ENCODE measurements around the gene SVOP.
"Not testable (repeated sequence)": the region's sequence is repeated elsewhere in the genome, so short reads cannot be mapped to it uniquely, and the experiment has no call there.

The SVOP gene

DNA sequence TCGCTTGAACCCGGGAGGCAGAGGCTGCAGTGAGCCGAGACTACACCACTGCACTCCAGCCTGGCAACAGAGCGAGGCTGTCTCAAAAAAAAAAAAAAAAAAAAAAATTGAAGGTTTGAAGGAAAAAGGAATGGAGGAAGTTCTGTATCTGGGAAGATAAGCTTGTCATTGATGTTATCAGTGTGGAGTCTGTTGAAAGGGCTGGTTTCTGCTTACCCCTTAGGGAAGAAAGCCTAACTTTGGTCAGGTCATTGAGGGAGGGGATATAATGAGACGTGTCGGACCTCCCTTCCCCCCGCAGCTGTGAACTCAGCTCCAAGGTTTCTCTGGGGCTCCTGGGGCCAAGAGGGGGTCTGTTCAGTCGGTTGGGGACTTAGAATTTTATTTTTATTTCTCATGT, 124.5 kb downstream of the SVOP start:
- FAIRE-seq (no peak), DNase-seq (ENCODE audit: insufficient read length, low spot score) (no peak)

DNA sequence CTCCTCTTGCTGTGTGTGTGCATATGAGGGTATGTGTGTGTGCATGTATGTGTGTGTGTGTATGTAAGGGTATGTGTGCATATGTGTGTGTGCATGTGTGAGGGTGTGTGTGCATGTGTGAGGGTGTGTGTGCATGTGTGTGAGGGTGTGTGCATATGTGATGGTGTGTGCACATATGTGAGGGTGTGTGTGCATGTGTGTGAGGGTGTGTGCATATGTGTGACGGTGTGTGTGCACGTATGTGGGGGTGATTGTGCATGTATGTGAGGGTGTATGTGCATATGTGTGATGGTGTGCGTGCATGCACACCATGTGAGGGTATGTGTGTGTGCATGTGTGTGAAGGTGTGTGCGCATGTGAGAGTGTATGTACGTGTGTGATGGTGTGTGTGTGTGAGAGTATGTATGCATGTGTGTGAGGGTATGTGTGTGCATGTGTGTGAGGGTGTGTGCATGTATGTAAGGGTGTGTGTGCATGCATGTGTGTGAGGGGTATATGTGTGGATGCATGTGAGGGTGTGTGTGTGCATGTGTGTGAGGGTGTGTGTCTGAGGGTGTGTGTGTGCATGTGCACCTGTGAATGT, 125.6 kb downstream of the SVOP start:
- FAIRE-seq (no peak), DNase-seq (ENCODE audit: insufficient read length, low spot score) (no peak)

DNA sequence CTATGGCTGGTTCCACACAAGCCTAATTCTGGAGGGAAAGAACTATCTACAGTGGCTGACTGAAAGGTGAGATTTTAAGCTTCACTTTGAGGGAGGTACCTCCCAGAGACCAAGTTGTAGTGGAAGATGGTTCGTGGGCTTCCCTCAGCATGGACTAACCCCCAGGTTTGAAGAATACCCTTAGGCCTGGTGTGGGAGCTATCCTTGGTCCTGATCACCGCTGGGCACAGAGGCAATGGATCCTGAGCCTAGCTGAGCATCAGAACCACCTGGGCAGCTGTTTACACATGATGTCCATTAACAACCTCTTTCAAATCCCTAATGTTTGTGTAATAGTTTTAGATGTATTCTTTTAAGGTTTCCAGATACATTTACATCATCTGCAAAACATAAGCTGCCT, 130.7 kb downstream of the SVOP start:
- DNase-seq (ENCODE audit: insufficient read length, low spot score): no peak
- FAIRE-seq: no peak

DNA sequence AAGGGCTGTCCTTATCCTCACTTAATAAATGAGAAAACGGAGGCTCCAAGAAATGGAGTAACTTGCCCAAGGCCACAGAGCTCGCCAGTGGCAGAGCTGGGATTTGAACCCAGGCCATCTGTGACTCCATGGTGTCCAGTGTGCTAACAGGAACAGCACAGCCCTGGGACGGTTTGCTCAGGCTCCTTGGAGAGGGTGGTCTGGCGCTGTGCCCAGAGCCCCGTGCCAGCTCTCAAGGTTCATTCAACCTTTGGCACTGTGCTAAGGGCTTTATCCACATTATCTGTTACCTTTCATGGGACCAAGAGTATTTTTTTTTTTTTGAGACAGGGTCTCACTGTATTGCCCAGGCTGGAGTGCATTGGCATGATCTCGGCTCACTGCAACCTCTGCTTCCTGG, 132.8 kb downstream of the SVOP start:
- FAIRE-seq: no peak

DNA sequence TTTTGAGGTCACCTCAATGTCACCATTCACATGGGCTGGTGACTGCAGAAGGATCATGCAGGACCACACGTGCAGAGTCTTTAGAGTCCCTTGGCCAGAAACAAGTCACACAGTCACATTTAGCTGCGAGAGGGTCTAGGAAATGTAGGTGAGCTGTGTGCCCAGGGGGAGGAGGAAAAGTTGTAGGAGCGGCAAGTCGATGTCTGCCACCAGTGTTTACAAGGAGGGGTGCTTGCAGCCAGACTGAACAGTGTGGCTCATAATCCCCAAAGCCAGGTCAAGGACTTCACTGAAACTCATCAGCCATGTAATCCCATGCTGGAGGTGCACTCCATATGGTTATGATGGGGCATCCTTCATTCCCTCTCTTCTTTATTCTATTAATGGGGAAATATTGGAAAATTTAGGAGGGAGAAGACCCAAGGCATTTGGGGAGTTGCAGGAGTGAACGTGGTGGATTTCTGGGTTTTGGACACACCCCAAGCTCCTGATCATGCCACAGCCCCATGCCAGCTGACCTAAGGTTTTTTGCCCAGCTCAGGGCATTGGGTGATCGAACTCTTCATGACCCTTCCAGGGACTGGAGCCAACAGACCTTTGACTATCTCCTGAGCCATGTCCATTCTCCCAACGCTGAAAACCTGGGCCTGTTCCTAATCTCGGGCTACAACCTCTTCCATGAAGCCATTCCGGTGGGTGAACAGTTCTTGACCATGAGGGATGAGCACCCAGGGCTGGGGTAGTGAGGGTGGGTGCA, 133.8 kb downstream of the SVOP start:
- no peak for DNase-seq (ENCODE audit: insufficient read length, low spot score)

More for the DNA sequence above, 132.8 kb downstream of the SVOP start:
- DNase-seq (ENCODE audit: insufficient read length, low spot score): no peak

DNA sequence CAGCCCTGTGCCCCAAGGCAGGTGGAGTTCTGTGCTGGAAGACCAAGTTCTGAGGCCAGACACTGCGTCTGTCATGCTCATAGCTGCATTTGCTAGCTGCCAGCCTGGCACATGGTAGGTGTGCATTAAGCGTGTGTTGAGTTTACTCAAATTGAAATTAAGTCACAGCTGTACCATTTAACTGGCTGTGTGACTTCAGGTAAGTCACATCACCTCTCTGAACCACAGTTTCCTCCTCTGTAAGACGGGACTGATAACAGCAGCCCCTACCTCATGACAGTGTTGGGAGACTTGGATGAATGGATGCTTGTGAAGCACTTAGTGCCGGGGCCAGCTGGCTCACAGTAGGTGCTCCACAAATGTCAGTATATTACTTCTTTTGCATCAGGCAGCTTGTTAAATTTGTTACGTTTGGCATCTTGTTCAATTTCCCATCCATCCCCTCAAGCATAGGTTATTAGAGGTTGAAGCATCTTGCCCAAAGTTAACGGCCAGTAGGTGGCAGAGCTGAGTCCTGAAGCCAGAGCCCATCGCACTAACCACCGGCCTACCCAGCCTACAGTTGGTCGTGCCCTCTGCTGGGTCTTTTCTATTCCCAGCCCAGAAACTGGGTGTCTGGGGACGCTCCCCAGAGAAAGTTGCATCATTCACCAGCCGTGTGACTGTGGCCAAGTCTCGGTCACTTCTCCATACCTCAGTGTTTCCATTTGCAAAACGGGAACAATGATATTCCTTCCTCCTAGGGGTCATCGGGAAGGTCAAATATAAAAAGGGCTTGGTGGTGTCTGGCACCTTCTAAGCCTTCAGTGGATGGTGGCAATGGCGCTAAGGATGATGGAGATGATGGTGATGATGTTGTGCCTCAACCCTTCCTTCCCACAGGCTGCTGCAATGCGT, 136.5 kb downstream of the SVOP start:
- DNase-seq (ENCODE audit: insufficient read length, low spot score) (peak; percentile 56), FAIRE-seq (peak; percentile 92)

More for the DNA sequence above, 133.8 kb downstream of the SVOP start:
- FAIRE-seq: no peak

DNA sequence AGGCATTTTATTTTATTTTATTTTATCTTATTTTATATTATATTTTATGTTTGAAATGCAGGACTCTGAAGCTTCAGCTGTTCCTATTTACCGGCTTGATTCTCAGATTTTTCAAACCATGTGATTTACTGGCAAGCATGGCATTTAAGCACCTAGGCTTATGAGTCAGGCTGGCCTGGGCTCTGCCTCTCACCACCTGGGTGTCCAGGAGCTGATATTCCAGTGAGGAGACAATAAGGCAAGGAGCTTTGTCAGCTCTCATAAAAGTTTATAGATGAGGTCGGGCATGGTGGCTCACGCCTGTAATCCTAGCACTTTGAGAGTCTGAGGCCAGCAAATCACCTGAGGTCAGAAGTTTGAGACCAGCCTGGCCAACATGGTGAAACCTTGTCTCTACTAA, 138.9 kb downstream of the SVOP start:
- FAIRE-seq: no peak

DNA sequence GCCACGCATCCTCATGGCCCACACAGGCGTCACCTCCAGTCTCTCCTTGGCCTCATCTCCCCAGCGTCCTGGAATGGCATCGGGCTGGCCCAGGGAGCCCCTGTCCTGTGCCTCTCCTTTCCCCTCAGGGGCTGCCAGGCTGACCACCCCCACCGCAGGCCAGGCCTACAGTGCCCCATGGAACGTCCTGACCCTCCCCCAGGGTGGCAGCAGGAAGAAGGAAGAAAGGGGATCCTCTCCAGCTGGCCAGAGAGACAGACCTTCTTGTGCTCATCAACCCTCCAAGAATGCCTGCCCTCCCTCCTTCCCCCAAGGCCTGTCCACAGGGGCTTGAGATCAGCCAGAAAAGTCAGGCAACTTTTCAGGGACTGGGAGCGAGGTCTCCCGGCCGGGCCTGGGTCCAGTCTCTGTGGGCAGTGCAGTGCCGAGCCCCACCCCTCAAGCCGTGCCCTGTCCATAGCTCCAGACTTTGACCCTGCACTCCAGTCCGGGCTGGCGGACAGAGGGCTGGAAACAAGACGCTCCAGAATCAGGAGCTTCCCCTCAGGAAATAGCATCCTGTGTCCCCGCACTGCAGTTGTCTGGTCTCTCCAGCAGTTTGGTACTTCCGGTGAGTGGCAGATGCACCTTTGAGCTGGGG, 141.1 kb downstream of the SVOP start, which contains the start of gene DAO:
Gene DAO, plus strand, starts transcription at position 478 of the 640 bp plus-strand sequence. CDS start 4,915 bp downstream, outside the sequence.
- no peak for FAIRE-seq
- no peak for DNase-seq (ENCODE audit: insufficient read length, low spot score)

More for the DNA sequence above, 138.9 kb downstream of the SVOP start:
- no peak for DNase-seq (ENCODE audit: insufficient read length, low spot score)

DNA sequence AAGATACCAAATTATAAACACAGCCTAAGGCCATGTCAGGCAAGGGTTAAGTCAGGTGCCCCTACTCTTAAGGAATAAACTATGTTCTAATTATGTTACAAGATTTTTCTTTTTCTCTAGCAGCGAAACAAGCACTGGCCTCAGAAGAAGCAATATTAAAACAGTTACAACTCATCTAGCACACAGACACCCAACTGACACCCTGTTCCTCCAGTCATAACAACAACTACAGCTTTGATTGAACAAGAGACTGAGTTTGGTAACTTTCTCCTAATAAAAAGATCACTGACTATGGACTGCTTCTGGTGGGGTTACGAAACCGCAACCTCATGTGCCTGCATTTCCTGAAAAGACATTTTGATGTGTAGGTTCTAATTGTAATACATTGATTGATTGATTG, 144.3 kb downstream of the SVOP start:
- no peak for FAIRE-seq
- DNase-seq (ENCODE audit: insufficient read length, low spot score): no peak

DNA sequence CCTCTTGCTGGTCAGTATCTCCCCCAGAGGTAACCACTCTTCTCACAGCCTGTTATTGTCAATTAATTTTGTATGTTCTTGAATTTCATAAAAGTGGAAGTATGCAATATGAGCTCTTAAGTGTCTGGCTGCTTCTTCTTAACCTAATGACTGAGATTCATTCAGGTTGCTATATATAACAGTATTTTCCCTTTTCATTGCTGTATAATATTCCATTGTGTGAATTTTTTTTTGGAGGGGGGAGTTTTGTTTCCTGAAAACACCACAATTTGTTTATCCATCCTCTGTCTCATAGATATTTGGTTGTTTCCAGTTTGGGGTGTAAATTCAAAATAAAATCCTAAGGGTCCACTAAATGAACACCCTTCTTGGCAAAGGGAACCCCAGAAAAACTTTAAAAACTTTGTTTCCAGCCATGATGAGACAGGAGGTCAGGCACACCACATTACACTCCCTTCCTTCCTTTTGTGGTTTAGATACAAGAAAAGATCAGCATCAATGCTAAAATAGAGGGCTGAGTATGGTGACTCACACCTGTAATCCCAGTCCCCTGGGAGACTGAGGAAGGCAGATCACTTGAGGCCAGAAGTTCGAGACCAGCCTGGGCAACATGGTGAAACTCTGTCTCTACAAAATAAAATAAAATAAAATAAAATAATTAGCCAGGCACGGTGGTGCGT, 145.0 kb downstream of the SVOP start:
- FAIRE-seq: no peak

DNA sequence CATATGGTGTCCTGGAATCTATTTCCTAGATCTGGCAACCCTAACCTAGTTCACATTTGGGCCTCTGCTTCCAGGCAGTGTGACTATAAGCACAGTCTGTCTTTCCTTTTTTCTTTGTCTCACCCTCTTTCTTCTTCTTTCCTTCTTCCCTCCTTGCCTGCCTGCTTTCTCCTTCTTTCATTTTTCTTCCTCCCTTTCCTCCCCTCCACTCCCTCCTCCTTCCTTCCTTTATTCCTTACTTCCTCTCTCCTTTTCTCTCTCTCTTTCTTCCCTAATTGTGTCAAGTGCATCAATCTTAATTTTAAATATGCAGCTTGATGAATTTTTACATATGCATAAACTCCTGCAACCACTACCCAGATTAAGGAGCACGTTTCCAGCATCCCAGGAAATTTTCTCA, 145.6 kb downstream of the SVOP start:
- FAIRE-seq (no peak), DNase-seq (ENCODE audit: insufficient read length, low spot score) (no peak)

More for the DNA sequence above, 145.0 kb downstream of the SVOP start:
- DNase-seq (ENCODE audit: insufficient read length, low spot score): no peak

DNA sequence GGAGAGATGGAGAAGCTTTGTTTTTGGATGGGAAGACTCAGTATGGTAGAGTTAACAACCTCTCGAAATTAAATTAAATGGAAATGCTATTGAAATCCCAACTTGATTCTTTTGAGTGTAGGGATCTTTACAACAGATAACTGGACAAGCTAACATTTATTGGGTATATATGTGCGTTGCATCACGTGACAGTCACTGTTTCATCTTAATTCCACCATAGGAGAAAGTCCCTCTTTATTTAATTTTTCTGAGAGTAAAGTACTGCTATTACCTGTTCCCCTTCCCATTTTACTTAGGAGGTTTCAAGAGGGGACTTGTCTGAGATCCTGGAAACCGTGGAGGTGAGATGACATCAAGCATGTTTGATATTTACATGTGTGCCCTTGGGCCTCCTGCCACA, 152.1 kb downstream of the SVOP start:
- FAIRE-seq: no peak
- no peak for DNase-seq (ENCODE audit: insufficient read length, low spot score)

DNA sequence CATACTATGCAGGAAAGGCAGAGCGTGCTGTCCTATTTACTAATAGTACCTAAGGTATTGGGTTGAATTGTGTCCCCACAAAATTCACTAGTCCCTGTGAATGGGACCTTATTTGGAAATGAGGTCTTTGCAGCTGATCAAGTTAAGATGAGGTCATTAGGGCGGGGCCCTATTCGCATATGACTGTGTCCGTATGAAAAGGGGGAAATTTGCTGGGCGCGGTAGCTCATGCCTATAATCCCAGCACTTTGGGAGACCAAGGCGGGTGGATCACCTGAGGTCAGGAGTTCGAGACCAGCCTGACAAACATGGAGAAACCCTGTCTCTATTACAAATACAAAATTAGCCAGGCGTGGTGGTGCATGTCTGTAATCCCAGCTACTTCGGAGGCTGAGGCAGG, 154.8 kb downstream of the SVOP start:
- DNase-seq (ENCODE audit: insufficient read length, low spot score); FAIRE-seq: not testable (repeated sequence)

DNA sequence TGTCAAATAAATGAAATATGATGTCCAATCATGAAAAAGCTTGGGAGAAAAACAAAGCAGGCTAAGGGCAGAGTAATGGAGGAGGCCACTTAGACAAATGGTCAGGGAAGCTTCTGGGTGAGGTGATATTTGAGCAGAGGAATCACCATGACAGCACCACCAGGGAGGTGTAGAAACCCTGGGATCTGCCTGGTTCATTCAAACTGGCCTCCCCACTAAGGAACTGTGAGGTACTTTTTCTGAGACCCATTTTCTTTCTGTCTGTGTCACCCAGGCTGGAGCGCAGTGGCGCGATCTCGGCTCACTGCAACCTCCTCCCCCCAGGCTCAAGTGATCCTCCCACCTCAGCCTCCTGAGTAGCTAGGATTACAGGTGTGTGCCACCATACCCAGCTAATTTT, 155.7 kb downstream of the SVOP start:
- FAIRE-seq: no peak
- DNase-seq (ENCODE audit: insufficient read length, low spot score): no peak

DNA sequence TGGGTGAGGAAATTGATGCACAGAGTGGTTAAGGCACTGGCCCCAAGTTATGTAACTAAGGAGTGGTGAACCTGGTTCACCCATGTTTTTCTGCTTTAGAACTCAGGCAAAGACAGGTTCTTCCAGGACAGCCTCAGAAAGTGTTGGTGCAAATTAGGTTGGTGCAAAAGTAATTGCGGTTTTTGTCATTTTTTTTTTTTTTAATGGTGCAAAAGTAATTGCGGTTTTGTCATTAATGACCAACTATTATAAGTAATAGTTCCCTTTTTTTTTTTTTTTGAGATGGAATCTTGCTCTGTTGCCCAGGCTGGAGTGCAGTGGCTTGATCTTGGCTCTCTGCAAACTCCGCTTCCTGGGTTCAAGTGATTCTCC, 158.3 kb downstream of the SVOP start:
- FAIRE-seq (no peak), DNase-seq (ENCODE audit: insufficient read length, low spot score) (no peak)

DNA sequence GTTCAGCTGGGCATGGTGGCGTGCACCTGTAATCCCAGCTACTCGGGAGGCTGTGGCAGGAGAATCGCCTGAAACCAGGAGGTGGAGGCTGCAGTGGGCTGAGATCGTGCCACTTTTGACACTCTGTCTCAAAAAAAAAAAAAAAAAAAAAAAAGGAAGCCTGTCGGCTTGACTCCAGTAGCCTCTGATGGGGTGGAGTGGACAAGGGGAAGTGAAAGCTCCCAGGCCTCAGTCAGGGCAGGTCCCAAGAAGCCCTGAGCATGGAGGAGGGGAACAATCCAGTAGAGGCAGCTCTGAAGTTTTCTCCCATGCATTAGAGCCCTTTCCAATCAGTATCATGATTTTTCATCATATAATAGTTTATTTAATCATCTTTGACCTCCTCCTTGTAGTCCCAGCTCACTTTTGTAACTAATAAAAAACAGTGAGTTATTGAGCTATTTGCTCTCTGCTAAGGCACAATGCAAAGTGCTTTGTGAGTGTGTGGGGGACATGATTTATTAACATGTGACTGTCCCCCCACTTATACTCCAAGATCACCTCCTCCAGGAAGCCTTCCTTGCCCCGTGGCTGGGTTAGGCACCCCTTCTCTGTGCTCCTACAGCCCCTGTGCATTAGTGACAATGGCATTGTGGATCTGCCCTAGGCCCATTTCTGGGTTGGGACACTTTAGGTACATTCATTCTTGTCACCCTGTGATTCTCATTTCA, 158.8 kb downstream of the SVOP start:
- peak; percentile 89 for FAIRE-seq
- peak; percentile 36 for DNase-seq (ENCODE audit: insufficient read length, low spot score)

DNA sequence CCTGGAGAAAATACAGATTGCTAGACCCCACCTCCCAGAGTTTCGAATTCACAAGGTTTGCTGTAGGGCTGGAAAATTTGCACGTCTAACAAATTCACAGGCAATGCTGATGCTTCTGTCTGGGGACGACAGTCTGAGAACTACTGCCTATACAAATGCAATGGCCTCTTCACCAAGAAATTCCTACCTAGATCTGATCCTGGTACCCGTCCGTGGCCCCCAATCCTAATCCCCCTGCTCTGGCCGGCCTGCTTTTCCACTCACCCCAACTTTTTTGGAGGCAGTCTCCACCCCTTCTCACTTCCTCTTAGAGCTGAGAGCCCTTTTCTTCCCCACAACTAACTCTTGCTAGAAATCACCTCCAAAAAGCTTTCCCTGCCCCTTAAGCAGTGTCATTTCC, 160.4 kb downstream of the SVOP start:
- DNase-seq (ENCODE audit: insufficient read length, low spot score) (no peak), FAIRE-seq (peak; percentile 8)

DNA sequence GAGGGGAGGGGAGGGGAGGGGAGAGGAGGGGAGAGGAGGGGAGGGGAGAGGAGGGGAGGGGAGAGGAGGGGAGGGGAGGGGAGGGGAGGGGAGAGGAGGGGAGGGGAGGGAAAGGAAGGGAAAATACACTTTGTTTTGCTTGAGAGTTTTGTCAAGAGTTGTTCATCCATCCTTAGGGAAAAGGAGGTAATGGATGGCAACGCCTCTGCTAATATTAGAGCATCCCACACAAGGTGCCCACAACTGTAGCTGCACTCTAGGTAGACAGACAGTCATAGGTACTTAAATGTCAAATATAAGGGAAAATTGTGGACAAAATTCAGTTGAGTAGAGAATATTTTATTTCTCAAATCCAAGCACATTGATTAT, 161.0 kb downstream of the SVOP start:
- FAIRE-seq (no peak), DNase-seq (ENCODE audit: insufficient read length, low spot score) (no peak)

DNA sequence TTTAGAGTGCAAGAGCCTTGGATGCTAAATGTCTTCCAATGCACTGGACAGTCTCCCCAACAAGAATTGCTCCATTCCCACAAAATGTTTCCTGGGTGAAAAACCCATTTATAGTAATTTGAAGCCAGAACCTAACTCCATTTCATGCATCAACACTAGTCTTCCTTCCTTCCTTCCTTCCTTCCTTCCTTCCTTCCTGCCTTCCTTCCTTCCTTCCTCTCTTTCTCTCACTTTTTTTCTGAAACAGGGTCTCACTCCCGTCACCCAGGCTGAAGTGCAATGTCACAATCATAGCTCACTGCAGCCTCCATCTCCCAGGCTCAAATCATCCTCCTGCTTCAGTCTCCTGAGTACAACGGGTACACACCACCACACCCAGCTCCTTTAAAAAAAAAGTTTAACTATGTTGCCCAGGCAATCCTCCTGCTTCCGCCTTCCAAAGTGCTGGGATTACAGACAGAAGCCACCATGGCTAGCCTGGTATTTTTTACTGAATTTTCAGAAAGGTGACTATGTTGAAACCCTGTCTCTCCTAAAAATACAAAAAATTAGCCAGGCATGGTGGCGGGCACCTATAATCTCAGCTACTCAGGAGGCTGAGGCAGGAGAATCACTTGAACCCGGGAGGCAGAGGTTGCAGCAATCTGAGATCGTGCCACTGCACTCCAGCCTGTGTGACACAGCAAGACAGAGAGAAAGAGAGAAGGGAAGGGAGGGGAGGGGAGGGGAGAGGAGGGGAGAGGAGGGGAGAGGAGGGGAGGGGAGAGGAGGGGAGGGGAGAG, 161.5 kb downstream of the SVOP start:
- not testable (repeated sequence) for DNase-seq (ENCODE audit: insufficient read length, low spot score); FAIRE-seq
